ENCODE data around the gene GSE1.

DNA sequence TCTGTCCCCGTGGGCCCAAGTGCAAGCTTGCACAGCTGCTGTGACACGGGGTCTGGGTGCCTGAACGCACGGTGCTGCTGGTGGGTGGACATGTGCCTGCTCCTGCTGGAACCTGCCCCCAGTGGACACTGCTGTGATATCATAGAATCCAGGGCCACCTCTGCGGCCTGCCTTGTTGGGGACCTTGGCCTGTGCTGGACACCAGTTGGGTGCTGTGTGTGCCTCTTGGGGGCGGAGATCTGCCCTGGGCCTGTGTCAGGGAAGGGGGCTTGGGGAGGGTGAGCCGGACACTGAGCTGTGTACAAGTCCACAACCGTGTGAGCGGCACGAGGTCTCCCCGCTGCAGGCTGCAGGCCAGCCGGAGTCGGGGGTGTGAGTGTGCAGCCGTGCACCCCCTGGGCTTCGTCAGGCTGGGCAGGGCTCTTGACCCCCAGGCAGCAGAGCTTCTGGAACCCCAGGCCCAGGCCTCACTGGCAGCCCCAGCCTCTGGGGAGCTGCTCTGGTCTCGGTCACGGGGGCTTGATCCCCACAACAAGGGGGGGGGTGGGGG is 33.3 kb downstream of the GSE1 start:
- TF ChIP-seq, protein P1, sequence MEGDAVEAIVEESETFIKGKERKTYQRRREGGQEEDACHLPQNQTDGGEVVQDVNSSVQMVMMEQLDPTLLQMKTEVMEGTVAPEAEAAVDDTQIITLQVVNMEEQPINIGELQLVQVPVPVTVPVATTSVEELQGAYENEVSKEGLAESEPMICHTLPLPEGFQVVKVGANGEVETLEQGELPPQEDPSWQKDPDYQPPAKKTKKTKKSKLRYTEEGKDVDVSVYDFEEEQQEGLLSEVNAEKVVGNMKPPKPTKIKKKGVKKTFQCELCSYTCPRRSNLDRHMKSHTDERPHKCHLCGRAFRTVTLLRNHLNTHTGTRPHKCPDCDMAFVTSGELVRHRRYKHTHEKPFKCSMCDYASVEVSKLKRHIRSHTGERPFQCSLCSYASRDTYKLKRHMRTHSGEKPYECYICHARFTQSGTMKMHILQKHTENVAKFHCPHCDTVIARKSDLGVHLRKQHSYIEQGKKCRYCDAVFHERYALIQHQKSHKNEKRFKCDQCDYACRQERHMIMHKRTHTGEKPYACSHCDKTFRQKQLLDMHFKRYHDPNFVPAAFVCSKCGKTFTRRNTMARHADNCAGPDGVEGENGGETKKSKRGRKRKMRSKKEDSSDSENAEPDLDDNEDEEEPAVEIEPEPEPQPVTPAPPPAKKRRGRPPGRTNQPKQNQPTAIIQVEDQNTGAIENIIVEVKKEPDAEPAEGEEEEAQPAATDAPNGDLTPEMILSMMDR (conservative IDR thresholded peaks at IDR 0.05 in 1 of 2, IDR thresholded peaks at IDR 0.05 in 1 of 2; ENCODE audit: extremely low read depth in 1 of 2, insufficient read depth in 1 of 2, low read depth in 1 of 2, low read length in 2 of 2) = no peak
- no peak for TF ChIP-seq EZH2 (IDR thresholded peaks at IDR 0.05; ENCODE audit: borderline replicate concordance, low read length)

All from mammary epithelial cell (primary cell).